Cardiac fibroblast (primary cell): Measurements from ENCODE around the gene GCK.
A peak's percentile ranks its signal among the peaks of the same experiment; 100 is the strongest.

Experiments
- DNase-seq, 2 donors: peaks; one replicate each; pipeline versions ENCODE4 v3.0.0 to v3.0.0-alpha.2; 2010; ENCODE audit warnings: low read depth in 2 of 2
- H3K4me3 ChIP-seq, 2 donors: replicated peaks in 1 of 2; 1 replicate in 1 of 2; 2 replicates in 1 of 2; pipeline ENCODE4 v1.5.1; 2011; ENCODE audit warnings: low read depth in 2 of 2, low read length in 2 of 2, mild to moderate bottlenecking in 2 of 2, moderate library complexity in 1 of 2
- CTCF ChIP-seq: IDR thresholded peaks from one replicate; pipeline ENCODE4 v1.5.1; 2011; ENCODE audit warnings: low read depth, mild to moderate bottlenecking, low read length, inconsistent platforms

GCK gene

DNA sequence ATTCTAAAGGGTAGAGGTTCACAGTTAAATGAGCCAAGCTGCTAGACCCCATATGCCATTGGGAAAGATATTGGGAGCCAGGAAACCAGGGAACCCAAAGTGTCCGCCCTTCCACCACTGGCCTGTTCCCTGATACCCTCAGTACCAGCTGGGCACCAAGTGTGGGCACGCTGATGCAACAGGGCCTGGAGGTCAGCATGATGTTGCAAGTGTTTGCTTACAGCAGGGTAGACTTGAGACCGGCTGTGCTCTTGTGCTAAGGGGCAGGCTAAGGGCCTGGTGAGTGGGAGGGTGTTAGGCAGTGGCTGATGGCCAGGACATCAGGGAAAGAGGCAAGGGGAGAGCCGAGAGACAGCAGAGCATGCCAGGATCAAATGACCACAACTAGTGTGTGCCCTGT lies 27.1 kb downstream of the GCK start:
- no peak for TF ChIP-seq CTCF
- peak in 1 of 2 donors; percentile 15 for DNase-seq
- no peak overlapping the region for H3K4me3 ChIP-seq

DNA sequence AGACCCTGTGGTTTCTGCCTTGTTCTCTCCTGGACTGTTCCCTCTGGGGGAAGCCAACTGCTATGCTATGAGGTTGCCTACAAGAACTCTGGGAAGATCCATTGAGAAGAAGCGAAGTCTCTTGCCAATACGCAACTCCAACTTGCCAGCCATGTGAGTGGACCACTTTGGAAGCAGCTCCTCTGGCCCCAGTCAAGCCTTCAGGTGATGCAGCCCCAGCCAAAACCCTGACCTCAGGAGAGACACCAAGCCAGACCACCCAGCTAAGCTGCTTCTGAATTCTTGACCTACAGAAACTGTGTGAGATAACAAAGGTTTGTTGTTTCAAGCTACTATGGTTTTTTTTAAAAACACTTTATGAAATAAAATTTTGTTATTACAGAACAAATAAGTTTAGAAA lies 27.9 kb downstream of the GCK start:
- no peak for TF ChIP-seq CTCF
- no peak for DNase-seq
- H3K4me3 ChIP-seq = no peak overlapping the region

- TF ChIP-seq CTCF = no peak
- H3K4me3 ChIP-seq = no peak overlapping the region
- no peak for DNase-seq
These were observed 29.2 kb downstream of the GCK start for GRCh38 chr7:44159824-44160630.

DNA sequence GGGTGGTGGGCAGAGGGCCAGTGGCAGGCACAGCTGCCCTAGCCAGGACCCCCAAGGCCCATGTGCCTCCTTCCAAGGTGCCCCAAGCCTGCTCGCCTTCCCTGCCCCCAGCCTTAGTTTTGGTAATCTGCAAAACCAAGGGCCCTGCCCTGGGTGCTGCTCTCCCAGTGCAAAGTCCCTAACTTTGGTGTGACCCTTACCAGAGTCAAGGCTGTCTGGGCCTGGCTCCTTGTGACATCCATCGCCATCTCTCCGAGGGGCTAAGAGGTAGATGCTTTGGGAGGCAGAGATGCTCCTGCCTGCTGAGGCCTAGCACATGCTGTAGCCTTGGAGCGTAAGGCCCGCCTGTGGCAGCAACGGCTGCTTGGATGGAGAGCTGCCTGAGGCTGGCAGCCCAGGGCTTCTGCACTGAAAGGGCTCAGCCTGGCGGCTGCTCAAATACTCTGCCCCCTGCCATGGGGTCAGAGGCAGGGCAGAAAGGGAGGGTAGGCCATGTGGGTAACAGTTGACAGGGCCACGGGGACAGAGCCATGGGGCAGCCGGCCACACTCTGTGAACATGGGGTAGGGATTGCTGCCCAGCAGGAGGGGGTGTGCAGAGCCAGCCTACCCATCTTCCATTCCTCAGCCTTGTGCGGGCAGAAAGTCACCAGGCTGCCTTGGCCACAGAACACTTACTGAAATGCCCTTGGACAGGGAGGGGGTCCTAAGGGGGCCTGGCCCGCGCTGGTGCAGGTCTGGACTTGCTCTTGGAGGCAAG lies 30.2 kb downstream of the GCK start:
- no peak overlapping the region for H3K4me3 ChIP-seq
- no peak for DNase-seq
- TF ChIP-seq CTCF = no peak

DNA sequence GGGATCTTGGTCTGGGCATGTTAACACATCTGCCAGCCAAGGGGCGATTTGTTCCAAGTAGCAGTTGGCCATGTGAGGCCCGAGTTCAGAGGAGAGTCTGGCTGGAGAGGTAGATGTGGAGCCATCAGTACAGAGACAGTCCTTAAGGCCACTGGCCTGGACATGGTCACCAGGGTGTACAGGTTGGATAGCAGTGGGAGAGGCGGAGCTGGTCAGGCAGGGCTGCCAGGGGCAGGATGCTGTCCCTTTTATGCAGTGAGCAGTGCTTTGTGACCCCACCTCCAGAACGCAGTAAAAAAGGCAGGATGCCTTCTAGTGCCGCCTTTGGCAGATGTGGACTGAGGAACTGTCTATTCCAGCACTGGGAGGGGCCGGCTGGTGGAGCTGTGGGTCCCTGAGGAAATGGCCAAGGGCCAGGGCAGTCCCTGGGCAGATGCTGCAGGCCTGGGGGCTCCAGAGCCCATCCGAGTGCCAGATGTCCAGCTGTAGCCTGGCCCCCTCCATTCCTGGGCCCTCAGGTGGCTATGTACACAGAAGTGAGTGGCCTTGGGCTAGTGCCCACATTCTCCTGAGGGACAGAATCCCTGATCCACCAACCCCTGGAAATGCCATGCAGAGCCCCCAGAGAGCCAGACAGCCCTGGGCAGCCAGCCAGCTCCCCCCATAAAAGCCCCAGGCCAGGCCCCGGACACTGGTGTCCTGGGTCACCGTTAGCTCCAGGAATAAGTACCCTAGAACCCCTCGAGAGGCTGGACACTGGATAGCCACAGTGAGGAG lies 31.0 kb downstream of the GCK start:
- H3K4me3 ChIP-seq = no peak overlapping the region
- DNase-seq = no peak
- no peak for TF ChIP-seq CTCF

GRCh38 chr7:44157116-44158080 lies 31.8 kb downstream of the GCK start:
- no peak overlapping the region for H3K4me3 ChIP-seq
- no peak for DNase-seq
- TF ChIP-seq CTCF = no peak
